Common myeloid progenitor, CD34-positive (primary cell): ENCODE measurements around the gene LRP1B.

ENCODE experiments used
- CTCF ChIA-PET: fragments of 350-600 bp; sonication (Branson Sonifier 250); formaldehyde crosslinking; loops from one replicate; lab custom pipeline; 2021; ENCODE audit warnings: antibody characterized with exemption; lab: Charles Lee
- POLR2A ChIA-PET: fragments of 350-600 bp; sonication (Branson Sonifier 250); formaldehyde crosslinking; loops from one replicate; lab custom pipeline; 2021; ENCODE audit warnings: antibody characterized with exemption; lab: Charles Lee
- DNase-seq, 3 donors: peaks; one replicate each; pipeline versions ENCODE4 v3.0.0 to v3.0.0-alpha.2; 2013
- H3K27ac ChIP-seq, 2 experiments: 1 replicate in 1 of 2; 2 replicates in 1 of 2; pipeline ENCODE4 v1.7.0; 2013; ENCODE audit warnings: inconsistent platforms in 2 of 2, low read length in 2 of 2, mild to moderate bottlenecking in 2 of 2, low read depth in 1 of 2, moderate library complexity in 1 of 2; ENCODE audit not compliant: severe bottlenecking in 2 of 2, insufficient read depth in 1 of 2, poor library complexity in 1 of 2
- H3K27me3 ChIP-seq, 5 experiments: replicated peaks in 2 of 5; 1 replicate in 3 of 5; 2 replicates in 2 of 5; pipeline versions ENCODE4 v1.6.1 to v1.7.0; 2013; ENCODE audit warnings: low read length in 4 of 5, mild to moderate bottlenecking in 2 of 5, moderate library complexity in 2 of 5, inconsistent platforms in 1 of 5; ENCODE audit not compliant: insufficient read depth in 5 of 5, control insufficient read depth in 4 of 5
- H3K36me3 ChIP-seq, 4 experiments: 1 replicate in 2 of 4; 2 replicates in 2 of 4; pipeline versions ENCODE4 v1.6.1 to v1.7.0; 2013; ENCODE audit warnings: low read length in 3 of 4, control low read depth in 1 of 4, mild to moderate bottlenecking in 1 of 4; ENCODE audit not compliant: control insufficient read depth in 4 of 4, insufficient read depth in 4 of 4
- H3K4me1 ChIP-seq, 4 experiments: 1 replicate in 3 of 4; 2 replicates in 1 of 4; pipeline versions ENCODE4 v1.6.1 to v1.7.1; 2013; ENCODE audit warnings: low read length in 3 of 4, mild to moderate bottlenecking in 3 of 4, control low read depth in 1 of 4, inconsistent platforms in 1 of 4, moderate library complexity in 1 of 4; ENCODE audit not compliant: control insufficient read depth in 4 of 4, insufficient read depth in 4 of 4; ENCODE audit errors: control extremely low read depth in 1 of 4
- H3K4me3 ChIP-seq, 7 experiments: 1 replicate in 4 of 7; 2 replicates in 3 of 7; pipeline versions ENCODE4 v1.5.1 to v1.7.0; 2013; ENCODE audit warnings: mild to moderate bottlenecking in 7 of 7, low read length in 6 of 7, moderate library complexity in 6 of 7, inconsistent platforms in 2 of 7, low read depth in 2 of 7, control low read depth in 1 of 7; ENCODE audit not compliant: insufficient read depth in 4 of 7, control insufficient read depth in 1 of 7; ENCODE audit errors: extremely low read depth in 1 of 7
- H3K9me3 ChIP-seq, 5 experiments: 1 replicate in 4 of 5; 2 replicates in 1 of 5; pipeline versions ENCODE4 v1.6.1 to v1.7.1; 2013; ENCODE audit warnings: low read length in 4 of 5, mild to moderate bottlenecking in 2 of 5, inconsistent platforms in 1 of 5, low read depth in 1 of 5, moderate library complexity in 1 of 5; ENCODE audit not compliant: control insufficient read depth in 4 of 5, insufficient read depth in 2 of 5; ENCODE audit errors: control extremely low read depth in 1 of 5
- WGBS: methylation state at CpG from one replicate; pipeline ENCODE4 v1.1.5; 2013; ENCODE audit not compliant: insufficient coverage; 5-methylcytosine and 5-hydroxymethylcytosine counted together

LRP1B gene

GRCh38 chr2:141710589-141711239 lies 420.1 kb downstream of the LRP1B start:
- ChIA-PET CTCF (no interaction called here), POLR2A (interaction anchor here (0.6 kb wide), 1 partner anchor 292 kb away, joined by 3 read pairs; no protein-coding TSS in a partner anchor)
- Histone ChIP-seq H3K9me3 (no peaks in the 10 kb centered on the region), H3K4me1 (no peaks in the 10 kb centered on the region), H3K4me3 (no peak overlapping the region), H3K27ac (no peak overlapping the region), H3K36me3 (no peaks in the 10 kb centered on the region), H3K27me3 (peaks cover 0 to 3% (median 0%) of the 10 kb centered on the region in 5 experiments)
- DNase-seq, result no peak
- WGBS, result 100% methylated on average over 1 of the region's 3 CpGs

- H3K9me3 ChIP-seq, result no peaks in the 10 kb centered on the region
- H3K4me1 ChIP-seq, result no peaks in the 10 kb centered on the region
- 100% methylated on average over 1 of the region's 2 CpGs for WGBS
- no peaks in the 10 kb centered on the region for H3K36me3 ChIP-seq
- DNase-seq, result no peak
- no peak overlapping the region for H3K27ac ChIP-seq
- ChIA-PET CTCF (no interaction called here), POLR2A (no interaction called here)
- peaks cover 0 to 3% (median 0%) of the 10 kb centered on the region in 5 experiments for H3K27me3 ChIP-seq
- H3K4me3 ChIP-seq, result no peak overlapping the region
Measured at GRCh38 chr2:141709756-141710155, 421.1 kb downstream of the LRP1B start.

GRCh38 chr2:141707486-141707885 lies 423.3 kb downstream of the LRP1B start:
- DNase-seq, result no peak
- H3K27ac ChIP-seq, result no peak overlapping the region
- WGBS, result 90% methylated on average over 3 of the region's 3 CpGs
- peaks cover 0 to 3% (median 0%) of the 10 kb centered on the region in 5 experiments for H3K27me3 ChIP-seq
- no peaks in the 10 kb centered on the region for H3K36me3 ChIP-seq
- no peaks in the 10 kb centered on the region for H3K4me1 ChIP-seq
- H3K4me3 ChIP-seq, result no peak overlapping the region
- ChIA-PET CTCF (no interaction called here), POLR2A (no interaction called here)
- no peaks in the 10 kb centered on the region for H3K9me3 ChIP-seq

DNA sequence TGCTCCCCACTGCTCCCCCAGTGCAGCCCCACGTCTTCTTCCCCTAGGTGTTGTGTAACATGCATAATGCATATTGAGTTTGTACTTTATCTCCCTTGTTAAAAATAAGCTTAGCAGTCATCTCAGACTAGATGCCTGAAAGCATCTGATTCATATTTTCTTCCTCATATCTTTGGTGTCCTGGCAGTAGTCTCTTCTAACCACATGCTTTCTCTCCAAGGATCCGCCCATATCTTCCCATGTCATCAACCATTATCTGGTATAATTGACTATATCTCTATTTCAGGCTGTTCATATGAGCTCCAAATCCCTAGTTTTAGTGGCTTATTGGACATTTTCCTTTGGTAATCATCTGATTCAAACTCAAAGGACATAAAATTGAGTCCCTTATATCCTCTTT lies 426.3 kb downstream of the LRP1B start:
- Histone ChIP-seq H3K36me3 (no peaks in the 10 kb centered on the region), H3K9me3 (no peaks in the 10 kb centered on the region), H3K4me1 (no peaks in the 10 kb centered on the region), H3K27me3 (peaks cover 0 to 3% (median 0%) of the 10 kb centered on the region in 5 experiments), H3K27ac (no peak overlapping the region), H3K4me3 (no peak overlapping the region)
- no CpG with 5 or more reads among the region's 2 CpGs for WGBS
- CTCF ChIA-PET, result no interaction called here
- POLR2A ChIA-PET, result no interaction called here
- DNase-seq, result no peak

DNA sequence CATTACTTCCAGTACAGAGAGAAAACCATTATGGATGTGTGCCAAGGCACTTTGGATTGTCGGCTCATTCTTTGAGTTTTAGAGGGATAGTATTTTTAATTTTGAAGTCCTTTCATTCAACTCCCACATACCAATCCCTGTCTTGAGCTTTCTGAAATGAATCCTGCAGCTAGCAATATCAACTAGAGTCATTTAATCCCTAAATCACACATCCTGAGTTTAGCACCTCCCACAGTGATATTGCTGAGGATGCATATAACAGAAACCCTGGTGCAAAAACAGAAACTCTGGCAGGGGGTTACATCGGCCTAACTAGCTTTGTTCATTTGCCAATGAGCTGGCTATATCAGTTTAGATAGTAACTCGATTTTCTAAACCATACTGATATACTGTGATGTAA lies 427.3 kb downstream of the LRP1B start:
- Histone ChIP-seq H3K36me3 (no peaks in the 10 kb centered on the region), H3K27me3 (peaks cover 0 to 3% (median 0%) of the 10 kb centered on the region in 5 experiments), H3K9me3 (no peaks in the 10 kb centered on the region), H3K4me1 (no peaks in the 10 kb centered on the region), H3K27ac (no peak overlapping the region), H3K4me3 (no peak overlapping the region)
- 100% methylated on average over 1 of the region's 3 CpGs for whole genome bisulfite sequencing
- ChIA-PET POLR2A (no interaction called here), CTCF (no interaction called here)
- no peak for DNase-seq

GRCh38 chr2:141701618-141702017 lies 429.2 kb downstream of the LRP1B start:
- Histone ChIP-seq H3K4me1 (no peaks in the 10 kb centered on the region), H3K4me3 (no peak overlapping the region), H3K9me3 (no peaks in the 10 kb centered on the region), H3K27ac (no peak overlapping the region), H3K36me3 (no peaks in the 10 kb centered on the region), H3K27me3 (no peaks in the 10 kb centered on the region)
- no CpG with 5 or more reads among the region's 3 CpGs for WGBS
- ChIA-PET POLR2A (no interaction called here), CTCF (no interaction called here)
- no peak for DNase-seq

DNA sequence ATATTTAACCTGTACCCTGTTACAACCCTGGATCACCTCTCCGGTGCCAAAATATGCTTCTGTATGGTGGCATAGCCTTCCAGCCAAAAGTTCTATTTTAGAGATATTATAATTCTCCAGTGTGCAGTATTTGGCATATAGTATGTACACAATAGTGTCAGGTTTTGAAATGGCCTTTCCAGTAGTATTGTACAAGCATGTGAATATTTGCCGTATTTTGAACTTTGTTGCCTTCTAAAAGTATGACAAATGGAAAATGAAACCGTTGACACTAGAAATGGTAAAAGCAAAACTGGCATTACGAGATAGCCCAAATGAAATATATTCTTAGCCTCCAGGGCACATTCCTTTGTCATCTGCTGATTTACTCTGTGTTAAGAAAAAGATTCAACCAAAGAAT lies 431.2 kb downstream of the LRP1B start:
- H3K4me1 ChIP-seq, result no peaks in the 10 kb centered on the region
- CTCF ChIA-PET, result no interaction called here
- no peak overlapping the region for H3K4me3 ChIP-seq
- 88% methylated on average over 1 of the region's 4 CpGs for WGBS
- POLR2A ChIA-PET, result no interaction called here
- no peaks in the 10 kb centered on the region for H3K27me3 ChIP-seq
- no peak for DNase-seq
- no peak overlapping the region for H3K27ac ChIP-seq
- H3K36me3 ChIP-seq, result no peaks in the 10 kb centered on the region
- H3K9me3 ChIP-seq, result no peaks in the 10 kb centered on the region
